ENCODE measurements around the gene P2RX1.

Gene P2RX1

GRCh38 chr17:3915995-3916696, at the start of gene P2RX1:
Gene P2RX1, minus strand, starts transcription at chr17:3916465. Its CDS starts 240 bp downstream, at chr17:3916225.
- DNase-seq (ENCODE audit: low read depth) = no peak

GRCh38 chr17:3965118-3965800, 49.0 kb upstream of the P2RX1 start:
- DNase-seq (ENCODE audit: low read depth) = no peak

- DNase-seq (ENCODE audit: low read depth) = peak; percentile 37
Observed at GRCh38 chr17:3964203-3965117, 48.2 kb upstream of the P2RX1 start, which contains the start of gene ATP2A3. Gene ATP2A3, minus strand, starts transcription at chr17:3964437. Its CDS starts 146 bp downstream, at chr17:3964291.

- DNase-seq (ENCODE audit: low read depth) = no peak
Observed at GRCh38 chr17:3963237-3964201, 47.3 kb upstream of the P2RX1 start.

GRCh38 chr17:3962965-3963236, 46.6 kb upstream of the P2RX1 start:
- no peak for DNase-seq (ENCODE audit: low read depth)

- DNase-seq (ENCODE audit: low read depth) = no peak
Observed at GRCh38 chr17:3962217-3962964, 46.1 kb upstream of the P2RX1 start.

GRCh38 chr17:3961564-3962047, 45.3 kb upstream of the P2RX1 start:
- no peak for DNase-seq (ENCODE audit: low read depth)

GRCh38 chr17:3960764-3961163, 44.5 kb upstream of the P2RX1 start:
- DNase-seq (ENCODE audit: low read depth) = no peak

- no peak for DNase-seq (ENCODE audit: low read depth)
Observed at GRCh38 chr17:3959921-3960601, 43.8 kb upstream of the P2RX1 start.

GRCh38 chr17:3959295-3959899, 43.1 kb upstream of the P2RX1 start:
- no peak for DNase-seq (ENCODE audit: low read depth)

GRCh38 chr17:3957735-3958599, 41.7 kb upstream of the P2RX1 start:
- DNase-seq (ENCODE audit: low read depth) = no peak

- no peak for DNase-seq (ENCODE audit: low read depth)
Observed at GRCh38 chr17:3956983-3957382, 40.7 kb upstream of the P2RX1 start.

GRCh38 chr17:3956327-3956957, 40.2 kb upstream of the P2RX1 start:
- no peak for DNase-seq (ENCODE audit: low read depth)

GRCh38 chr17:3955673-3955988, 39.4 kb upstream of the P2RX1 start:
- DNase-seq (ENCODE audit: low read depth) = no peak

GRCh38 chr17:3954976-3955672, 38.9 kb upstream of the P2RX1 start:
- DNase-seq (ENCODE audit: low read depth) = no peak

GRCh38 chr17:3954086-3954485, 37.8 kb upstream of the P2RX1 start:
- DNase-seq (ENCODE audit: low read depth) = no peak

- no peak for DNase-seq (ENCODE audit: low read depth)
Observed at GRCh38 chr17:3953542-3953941, 37.3 kb upstream of the P2RX1 start.

- DNase-seq (ENCODE audit: low read depth) = no peak
Observed at GRCh38 chr17:3952186-3952585, 35.9 kb upstream of the P2RX1 start.
